GM18508 (cell line): Measurements from ENCODE around the gene DBN1.
"Not testable (repeated sequence)": the region's sequence is repeated elsewhere in the genome, so short reads cannot be mapped to it uniquely, and the experiment has no call there.

Experiments
- ATAC-seq: cut with Tn5 transposase; IDR thresholded peaks from one replicate; pipeline ENCODE4 v1.9.1; 2021; ENCODE audit warnings: moderate number of reproducible peaks; ENCODE audit not compliant: insufficient read depth, unreplicated experiment

The DBN1 gene

DNA sequence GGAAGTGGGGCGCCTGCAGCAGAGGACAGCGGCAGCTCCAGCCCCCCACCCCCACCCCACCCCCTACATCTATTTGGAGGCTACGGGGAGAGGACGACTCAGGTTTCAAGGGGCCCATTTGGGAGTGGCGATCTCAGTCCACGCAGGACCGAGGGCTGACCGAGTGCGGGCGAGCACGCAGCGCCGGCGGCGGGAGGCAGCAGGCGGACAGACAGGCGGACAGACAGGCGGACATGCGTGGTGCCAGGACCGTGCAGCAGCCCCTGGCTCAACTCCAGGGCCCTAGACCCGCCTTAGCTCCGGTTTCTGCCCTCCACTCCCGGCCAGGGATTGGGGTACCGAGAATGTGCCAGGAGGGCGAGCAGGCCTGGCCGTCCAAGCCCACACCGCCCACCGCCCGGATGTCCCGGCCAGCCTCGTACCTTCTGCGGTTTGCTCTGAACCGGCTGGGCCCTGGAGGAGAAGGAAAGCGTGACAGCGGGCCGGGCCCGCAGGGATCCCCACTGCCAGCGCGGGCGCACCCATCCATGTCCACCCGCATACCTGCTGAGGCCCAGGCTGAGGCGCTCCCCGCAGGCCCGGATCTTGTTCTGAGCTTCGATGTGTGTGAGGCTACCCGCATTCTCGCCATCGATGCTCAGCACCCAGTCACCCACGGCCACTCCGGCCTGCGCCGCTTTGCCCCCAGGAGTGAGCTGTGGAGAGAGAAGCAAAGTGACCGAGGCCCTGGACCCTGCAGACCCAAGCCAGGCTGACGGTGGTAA lies 18.7 kb upstream of the DBN1 start:
- no peak for ATAC-seq

DNA sequence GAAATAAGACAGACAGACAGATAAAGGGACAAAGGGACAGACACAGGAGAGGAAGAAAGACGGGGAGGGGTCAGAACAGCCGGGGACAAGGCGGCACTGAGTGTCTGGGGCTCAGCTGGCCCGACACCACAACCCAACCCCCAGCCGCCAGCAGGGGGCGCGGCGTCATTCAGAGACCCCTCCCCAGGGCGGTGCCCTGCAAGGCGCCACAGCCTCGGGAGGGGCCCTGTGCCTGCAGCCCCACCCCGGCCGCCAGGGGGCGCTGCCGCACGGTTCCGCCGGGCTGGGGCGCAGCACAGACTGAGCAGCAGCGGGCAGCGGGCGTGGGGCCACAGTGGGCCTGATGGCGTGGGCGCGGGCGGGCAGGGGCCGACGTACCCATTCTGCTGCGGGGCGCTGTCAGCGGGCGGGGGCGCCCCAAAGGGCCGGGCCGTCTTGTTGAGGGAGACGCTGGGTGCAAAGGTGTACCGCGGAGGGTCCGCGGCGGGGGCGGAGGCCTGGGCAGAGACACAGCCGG lies 18.1 kb upstream of the DBN1 start:
- no peak for ATAC-seq

DNA sequence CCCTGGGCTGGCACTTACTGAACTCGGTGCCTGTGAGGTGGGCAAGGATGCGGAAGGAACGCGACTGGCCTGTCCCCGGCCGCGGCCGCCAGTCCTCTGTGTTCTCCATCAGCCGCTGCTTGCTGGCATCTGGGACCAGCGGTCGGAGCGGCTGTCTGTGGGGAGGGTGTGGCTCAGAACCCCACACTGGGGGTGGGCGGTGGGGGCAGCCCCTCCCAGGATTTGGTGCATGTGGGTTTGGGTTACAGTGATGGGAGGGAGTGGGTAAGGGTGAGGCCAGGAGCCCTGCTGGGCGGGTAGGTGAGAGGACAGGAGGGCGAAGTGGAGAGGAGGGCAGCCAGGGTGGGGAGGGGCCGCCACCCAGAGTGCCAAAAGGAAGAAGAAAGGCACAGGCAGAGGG lies 17.6 kb upstream of the DBN1 start:
- no peak for ATAC-seq

DNA sequence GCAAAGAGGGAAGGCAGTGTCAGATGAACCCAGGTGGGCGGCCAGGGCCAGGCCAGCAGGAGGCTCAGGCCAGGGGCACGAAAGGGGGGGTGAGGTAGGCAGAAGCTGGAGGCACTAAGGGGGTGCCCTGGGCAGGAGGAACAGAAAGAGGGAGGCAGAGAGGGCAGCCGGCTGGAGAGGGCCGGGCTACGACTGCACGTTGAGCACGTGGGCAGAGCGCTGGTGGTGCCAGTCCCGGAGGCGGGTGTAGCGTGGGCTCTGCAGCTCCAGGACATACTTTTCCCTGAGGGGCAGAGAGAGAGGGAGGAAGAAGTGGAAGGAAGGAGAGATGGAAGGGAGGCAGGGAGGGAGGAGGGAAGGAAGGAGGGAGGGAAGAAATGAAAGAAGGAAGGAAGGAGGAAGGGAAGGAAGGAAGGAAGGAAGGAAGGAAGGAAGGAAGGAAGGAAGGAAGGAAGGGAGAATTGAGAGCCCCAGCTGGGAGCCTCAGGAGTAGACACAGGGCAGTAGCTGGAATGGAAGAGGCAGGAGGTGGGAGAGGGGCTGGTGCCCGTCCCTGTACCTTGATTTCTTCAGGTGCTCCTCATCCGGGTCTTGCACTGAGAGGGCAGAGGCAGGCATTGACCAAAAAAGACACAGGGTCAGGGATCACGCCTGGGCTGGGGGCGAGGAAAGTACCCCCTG lies 17.0 kb upstream of the DBN1 start:
- ATAC-seq = no peak

DNA sequence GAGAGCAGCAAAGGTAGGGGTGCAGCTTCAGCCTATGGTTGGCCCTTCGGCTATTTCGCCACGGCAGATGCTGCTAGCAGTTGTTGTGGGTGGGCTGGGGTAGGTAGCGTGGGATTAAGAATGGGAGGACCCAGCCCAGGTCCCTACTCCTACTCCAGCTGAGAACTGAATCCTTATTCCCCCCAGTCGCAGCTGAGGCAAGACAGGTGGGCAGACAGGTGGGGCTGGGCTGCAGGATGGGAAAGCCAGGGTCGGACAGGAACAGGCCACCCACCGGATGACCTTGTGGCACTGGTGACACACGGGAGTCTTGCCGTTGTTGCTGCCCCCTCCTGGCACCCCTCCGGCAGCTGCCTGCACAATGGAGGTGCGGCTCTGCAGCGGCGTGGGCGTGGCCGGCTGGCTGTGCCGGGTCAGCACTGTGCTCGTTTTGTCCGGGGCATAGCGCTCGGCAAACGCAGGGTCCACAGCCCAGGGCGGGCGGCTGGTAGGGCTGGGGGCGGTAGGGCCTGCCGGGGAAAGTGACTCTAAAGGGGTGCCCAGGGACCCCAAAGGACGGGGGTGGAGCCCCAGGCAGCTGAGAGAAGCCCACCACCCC lies 15.8 kb upstream of the DBN1 start:
- no peak for ATAC-seq

DNA sequence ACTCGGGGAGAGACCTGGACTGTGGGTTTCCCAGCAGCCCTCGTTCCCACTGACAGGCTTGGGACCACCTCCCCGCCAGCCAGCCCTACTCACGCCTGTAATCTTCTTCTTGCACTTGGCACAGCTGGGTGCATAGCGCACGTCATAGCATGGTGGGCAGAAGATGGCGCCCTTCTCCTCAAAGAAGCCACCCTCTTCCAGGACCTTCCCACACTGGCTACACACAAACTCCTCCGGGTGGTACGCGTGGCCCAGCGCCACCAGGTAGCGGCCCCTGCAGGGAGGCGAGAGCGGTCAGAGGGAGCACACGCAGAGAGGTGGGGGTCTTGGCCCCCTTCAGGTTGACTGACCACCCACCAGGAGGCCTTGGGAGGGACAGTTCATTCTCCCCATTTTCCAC lies 14.5 kb upstream of the DBN1 start:
- ATAC-seq = no peak

DNA sequence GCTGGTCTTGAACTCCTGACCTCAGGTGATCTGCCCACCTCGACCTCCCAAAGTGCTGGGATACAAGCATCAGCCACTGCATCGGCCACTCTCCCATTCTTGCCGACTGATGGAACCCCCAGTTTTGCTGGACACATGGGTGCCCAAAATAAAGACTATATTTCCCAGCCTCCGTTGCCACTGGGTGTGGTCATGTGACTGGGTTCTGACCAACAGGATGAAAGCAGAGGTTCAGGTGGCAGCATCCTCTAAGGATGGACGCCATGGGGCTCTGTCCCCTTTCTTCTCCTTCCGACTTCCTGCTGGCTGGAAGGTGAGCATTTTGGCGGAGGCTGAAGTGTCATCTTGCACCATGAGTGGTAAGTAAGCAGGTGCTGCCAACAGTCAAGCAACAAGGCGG lies 13.7 kb upstream of the DBN1 start:
- ATAC-seq = no peak

DNA sequence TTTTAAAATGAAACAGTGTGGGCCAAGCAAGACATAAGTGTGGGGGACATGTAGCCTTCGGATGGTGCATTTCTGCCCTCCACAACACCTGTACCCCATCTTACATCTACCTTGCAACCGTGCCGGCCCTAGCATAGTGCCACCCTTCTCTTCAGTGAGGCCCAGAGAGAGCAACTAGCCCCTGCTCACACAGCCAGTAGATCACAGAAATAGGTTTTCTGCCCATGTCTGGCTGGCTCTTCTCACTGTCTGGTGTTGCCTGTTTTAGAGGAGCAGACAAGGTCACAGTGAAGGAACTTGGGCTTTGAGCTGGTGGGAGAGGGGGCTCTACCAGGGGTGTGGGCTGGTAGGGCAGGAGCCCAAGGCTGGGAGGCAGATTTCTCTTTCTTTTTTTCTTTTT lies 12.8 kb upstream of the DBN1 start:
- ATAC-seq = no peak

DNA sequence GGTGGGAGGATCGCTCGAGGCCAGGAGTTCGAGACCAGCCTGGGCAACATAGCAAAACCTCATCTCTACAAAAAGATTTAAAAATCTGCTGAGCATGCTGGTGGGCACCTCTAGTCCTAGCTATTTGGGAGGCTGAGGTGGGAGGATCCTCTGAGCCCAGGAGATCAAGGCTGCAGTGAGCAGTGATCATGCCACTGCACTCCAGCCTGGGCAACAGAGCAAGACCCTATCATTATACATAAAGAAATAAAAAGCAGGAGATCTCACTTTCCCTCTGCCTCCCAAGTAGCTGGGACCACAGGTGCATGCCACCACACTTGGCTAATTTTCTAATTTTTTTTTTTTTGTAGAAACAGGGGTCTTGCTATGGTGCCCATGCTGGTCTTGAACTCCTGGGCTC lies 12.3 kb upstream of the DBN1 start:
- not testable (repeated sequence) for ATAC-seq

DNA sequence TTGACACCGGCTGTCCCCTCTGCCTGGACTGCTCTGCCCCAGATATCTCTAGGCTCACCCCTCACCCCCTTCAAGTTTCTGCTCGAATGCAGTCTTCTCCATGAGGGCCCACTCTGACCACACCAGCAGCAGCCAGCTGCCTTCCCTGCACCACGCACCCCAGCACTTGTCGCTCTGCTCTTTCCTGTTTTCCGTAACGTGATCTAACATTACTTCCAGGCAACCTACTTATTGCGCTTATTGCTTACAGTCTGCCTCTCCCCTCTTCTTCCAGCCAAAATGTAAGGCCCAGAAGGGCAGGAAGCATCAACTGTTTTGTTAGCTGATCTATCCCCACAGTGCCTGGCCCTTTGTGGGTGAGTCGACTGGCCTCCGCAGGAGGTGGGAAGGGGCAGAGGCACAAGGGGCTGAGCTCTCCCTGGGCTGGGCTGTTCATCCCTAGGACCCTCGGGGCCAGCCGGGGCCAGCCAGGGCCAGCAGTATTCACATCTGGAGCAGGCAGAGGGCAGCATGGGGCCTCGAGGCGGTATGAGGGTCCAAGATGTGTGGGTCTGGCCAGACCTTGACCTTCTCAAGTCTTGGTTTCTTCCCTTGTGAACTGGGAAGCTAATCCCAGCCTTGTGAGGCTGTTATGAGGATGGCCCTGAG lies 11.6 kb upstream of the DBN1 start:
- ATAC-seq = no peak

DNA sequence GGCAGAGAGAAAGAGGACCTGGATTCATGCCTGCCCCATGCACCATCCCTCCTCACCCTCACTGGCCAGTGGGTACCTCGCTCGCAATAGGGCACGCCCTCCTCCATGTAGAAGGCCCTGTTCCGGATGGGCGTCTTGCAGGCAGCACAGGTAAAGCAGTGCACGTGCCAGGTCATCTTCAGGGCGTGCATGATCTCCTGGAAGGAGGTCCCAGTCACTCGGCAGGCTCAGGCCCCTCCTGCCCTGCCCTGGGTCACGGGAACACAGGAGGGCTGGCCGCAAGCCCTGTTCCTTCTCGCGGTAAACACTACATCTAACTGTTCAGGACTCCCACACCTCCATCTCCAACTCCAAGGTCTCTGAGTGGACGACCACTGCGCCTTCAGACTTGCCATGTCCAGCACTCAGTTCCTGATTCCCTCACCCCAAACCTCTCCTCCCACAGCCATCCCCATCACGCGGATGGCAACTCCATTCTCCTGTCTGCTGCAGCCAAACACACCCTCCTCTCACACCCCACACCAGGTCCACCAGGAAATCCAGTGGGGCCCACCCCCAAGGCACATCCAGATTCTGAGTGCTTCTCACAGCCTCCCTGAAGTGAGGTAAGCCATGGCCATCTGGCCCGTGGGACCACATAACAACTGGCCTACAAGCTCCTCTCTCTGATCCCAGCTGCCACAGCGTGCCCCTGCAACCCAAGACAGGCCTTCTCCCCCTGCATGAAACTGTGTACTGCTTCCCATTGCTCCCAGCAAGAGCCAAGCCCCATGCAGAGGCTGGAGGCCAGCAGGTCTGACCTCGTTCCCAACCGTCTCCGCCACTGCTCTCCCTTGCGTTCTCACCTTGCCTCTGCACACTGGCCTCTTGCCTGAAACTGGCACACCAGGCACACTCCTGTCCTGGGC lies 10.8 kb upstream of the DBN1 start:
- ATAC-seq = no peak

DNA sequence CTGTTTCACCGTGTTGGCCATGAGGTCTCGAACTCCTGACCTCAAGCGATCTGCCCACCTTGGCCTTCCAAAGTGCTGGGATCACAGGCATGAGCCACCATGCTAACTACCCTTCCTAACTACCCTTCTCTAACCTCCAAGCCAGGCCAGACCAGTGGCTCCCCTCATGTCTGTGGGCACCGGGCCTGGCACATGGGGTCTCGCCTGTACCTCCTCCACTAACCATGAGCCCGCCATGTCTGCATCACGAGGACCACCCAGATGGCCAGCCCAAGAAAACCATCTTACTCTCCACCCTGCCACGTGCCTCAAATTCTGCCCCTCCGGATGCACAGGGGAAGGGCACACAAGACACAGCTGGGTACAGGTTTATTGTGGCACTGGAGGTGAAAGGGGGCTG lies 9.6 kb upstream of the DBN1 start:
- no peak for ATAC-seq

DNA sequence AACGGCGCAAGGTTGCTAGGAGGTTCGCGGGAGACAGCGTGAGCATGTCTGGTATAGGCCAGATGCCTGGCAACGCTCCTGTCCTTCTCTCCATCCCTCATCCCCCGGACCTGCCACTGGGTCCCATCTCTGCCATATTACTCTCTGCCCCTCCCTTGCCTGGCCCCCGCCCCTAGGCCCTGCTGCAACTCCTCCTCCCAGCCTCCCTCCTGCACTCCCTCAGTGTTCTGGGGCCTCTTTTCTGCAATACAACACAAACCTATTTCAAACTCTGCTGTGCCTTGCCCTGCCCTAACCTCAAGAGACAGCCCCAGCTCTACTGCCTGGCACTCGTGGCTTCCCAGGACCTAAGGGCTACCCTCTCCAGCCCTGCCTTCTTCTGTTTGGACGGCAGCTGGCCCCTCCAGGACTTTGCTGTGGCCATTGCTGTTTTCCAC lies 8.9 kb upstream of the DBN1 start:
- no peak for ATAC-seq

DNA sequence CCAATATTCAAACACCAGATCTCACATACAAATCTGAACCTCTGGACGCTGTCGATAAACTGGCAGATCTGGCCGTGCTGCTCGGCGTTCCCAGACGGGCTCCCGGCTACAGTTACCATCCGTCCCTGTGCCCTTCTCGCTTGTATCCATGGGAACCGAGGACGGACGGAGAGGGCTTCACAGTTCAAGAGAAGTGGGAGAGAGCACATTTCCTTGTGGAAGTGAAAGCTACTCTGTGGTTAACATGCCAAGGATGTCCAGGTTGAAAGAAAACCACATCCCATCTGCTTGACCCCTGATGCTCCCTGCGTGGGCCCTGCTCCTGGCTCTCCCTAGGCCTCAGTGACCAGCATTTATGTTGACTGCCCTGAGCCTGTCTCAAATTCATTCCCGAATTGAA lies 6.3 kb upstream of the DBN1 start:
- no peak for ATAC-seq

DNA sequence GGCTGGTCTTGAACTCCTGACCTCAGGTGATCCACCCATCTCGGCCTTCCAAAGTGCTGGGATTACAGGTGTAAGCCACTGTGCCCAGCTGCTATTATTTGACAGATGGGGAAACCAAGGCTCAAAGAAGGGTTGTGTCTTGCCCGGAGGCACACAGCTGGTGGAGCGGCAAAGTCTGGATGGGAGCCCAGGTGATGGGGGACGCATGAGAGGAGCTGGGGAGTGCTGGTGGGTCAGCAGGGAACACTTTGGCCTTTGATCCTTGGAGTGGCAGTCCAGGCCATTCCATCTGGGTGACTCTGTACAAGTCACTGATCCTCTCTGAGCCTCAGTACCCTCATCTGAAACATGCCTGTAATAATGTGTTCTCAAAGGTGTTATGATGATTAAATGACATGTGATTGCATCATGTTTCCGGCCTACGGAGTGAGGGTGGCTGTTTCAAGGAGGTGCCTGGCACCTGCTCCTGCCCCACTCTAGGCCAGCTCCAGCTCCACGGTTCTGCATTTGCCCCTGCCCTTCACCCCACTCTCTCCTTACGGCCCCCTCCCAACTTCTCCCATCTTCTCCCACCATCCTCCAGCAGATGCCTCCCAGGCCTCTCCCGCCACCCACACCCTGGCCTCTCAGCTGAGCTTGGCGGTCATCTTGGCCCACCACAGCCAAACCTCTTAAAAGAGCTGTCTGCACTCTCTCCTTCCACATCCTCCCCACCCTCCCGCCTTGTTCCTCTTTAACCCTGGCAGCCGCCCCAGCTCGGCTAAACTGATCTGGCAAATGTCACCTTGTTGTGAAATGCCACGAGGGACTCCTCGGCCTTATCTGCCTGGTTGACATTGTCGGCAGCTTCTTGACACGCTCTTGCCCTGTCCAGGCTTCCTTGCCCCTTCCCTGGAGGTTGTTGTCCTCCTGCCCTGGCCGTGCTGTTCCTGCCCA lies 5.5 kb upstream of the DBN1 start:
- no peak for ATAC-seq

DNA sequence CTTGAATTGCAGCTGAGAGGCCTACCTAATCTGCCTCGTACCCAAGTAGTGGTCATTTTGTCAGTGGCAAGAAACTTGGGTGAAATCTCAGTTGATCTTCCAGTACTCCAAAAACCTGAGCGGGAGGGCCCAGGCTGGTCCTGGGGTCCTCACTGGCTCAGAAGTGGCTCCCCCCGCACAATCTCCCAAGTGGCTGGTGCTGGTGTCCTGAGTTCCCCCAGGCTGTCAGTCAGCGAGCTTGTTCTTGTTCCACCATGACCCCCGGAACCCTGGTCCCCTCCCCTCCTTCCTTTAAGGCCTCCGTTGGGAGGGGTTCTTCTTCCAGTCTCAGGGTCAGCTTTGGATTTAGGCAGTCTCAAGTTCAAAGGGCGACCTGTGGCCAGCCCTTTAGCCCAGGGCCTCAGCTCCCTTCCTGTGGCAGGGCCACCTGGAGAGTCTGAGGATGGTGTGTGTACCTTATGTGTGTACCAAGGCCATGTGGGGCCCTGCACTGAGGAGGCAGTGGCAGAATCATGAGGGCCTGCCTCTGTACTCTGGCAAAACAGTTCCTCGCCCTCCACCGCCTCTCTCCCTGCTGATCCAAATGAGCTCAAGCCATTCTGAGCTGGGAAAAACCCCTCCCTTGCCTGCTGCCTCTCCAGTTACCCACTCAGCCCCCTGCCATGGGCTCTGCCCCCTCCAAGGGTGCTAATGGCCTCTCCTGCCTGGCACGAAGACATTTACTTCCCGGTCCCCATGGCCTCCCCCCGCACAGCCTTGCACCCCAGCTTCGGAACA lies 4.5 kb upstream of the DBN1 start:
- no peak for ATAC-seq

DNA sequence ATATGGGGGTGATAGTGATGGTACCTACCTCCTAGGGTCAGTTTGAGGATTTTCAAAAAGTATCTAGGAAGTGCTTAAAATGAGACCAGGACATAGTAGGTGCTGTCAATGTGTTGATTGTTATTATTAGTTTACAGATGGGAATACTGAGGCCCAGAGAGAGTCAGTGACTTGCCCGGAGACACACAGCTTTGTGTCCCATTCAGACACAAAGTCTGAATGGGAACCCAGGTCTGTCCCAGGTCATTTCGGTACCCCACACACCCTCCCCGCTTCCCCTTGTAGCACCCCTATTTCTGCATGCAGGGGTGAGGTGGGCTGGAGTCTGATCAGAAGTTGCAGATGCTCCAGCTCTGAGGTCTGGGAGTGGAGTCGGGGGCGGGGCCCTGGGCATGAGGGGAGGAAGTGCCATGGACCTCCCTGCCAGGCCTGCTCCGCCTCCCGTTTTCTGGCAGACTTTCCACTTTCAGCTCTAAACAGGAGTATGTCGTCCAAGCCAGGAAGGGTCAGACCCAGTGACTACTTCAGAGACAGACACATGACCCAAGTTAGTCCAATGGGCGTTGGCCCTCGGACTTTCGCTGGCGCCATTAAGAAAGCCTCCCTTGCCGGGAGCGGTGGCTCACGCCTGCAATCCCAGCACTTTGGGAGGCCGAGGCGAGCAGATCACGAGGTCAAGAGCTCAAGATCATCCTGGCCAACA lies 3.2 kb upstream of the DBN1 start:
- no peak for ATAC-seq
